ENCODE measurements around the gene CBFA2T2. TPM values are rescaled to one million over a fixed set of nuclear protein-coding genes. Genes with fewer than 3 reads are reported as not detected.
"Not testable (repeated sequence)": the region's sequence is repeated elsewhere in the genome, so short reads cannot be mapped to it uniquely, and the experiment has no call there.

Gene CBFA2T2
- total RNA-seq, 2 donors from 2014 or later = 10.6 to 12.5 TPM

DNA sequence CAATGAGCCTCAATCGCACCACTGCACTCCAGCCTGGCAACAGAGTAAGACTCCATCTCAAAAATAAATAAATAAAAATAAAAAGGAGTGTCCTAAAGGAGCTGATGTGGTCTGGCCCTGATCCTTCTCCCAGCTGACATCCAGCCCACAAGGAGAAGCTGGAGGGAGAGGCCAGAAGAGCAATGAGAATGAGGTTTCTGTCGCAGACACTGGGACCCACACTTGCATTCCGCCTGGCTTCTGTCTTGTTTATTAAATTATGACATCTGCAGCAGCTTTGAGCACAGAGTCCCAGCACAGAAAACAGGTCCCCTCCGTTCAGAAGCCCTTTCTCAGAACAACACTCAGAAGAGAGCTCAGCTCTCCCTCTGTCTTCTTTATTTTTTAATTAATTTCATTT lies 206.6 kb downstream of the CBFA2T2 start:
- Histone ChIP-seq H3K27ac (no peak overlapping the region), H3K4me1 (no peaks in the 10 kb centered on the region), H3K27me3 (no peaks in the 10 kb centered on the region), H3K36me3 (replicated peaks in 1 of 2; ENCODE audit: insufficient read depth in 1 of 2, low read depth in 2 of 2) (no peaks in the 10 kb centered on the region), H3K9me3 (no peaks in the 10 kb centered on the region), H3K4me3 (no peak overlapping the region)
- TF ChIP-seq, protein P1, sequence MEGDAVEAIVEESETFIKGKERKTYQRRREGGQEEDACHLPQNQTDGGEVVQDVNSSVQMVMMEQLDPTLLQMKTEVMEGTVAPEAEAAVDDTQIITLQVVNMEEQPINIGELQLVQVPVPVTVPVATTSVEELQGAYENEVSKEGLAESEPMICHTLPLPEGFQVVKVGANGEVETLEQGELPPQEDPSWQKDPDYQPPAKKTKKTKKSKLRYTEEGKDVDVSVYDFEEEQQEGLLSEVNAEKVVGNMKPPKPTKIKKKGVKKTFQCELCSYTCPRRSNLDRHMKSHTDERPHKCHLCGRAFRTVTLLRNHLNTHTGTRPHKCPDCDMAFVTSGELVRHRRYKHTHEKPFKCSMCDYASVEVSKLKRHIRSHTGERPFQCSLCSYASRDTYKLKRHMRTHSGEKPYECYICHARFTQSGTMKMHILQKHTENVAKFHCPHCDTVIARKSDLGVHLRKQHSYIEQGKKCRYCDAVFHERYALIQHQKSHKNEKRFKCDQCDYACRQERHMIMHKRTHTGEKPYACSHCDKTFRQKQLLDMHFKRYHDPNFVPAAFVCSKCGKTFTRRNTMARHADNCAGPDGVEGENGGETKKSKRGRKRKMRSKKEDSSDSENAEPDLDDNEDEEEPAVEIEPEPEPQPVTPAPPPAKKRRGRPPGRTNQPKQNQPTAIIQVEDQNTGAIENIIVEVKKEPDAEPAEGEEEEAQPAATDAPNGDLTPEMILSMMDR (IDR thresholded peaks at IDR 0.05) = no peak
- TF ChIP-seq POLR2A (IDR thresholded peaks at IDR 0.05) = no peak
- intact Hi-C loops (cut with DNase I) = no loop called here
- 76 to 85% methylated on average over 4 of the region's 4 CpGs for WGBS, 2 donors
- no peak for ATAC-seq
- no peak for DNase-seq

- H3K27me3 ChIP-seq = no peaks in the 10 kb centered on the region
- DNase-seq (peak in 1 of 4 donors; percentile 27), ATAC-seq (peak; percentile 27)
- intact Hi-C loops (cut with DNase I) = no loop called here
- TF ChIP-seq, protein P1 (IDR thresholded peaks at IDR 0.05) = no peak
- TF ChIP-seq POLR2A (IDR thresholded peaks at IDR 0.05) = no peak
- H3K9me3 ChIP-seq = no peaks in the 10 kb centered on the region
- no peaks in the 10 kb centered on the region for H3K4me1 ChIP-seq
- 66 to 84% methylated on average over 8 of the region's 8 CpGs for WGBS, 2 donors
- H3K36me3 ChIP-seq (replicated peaks in 1 of 2; ENCODE audit: insufficient read depth in 1 of 2, low read depth in 2 of 2) = no peaks in the 10 kb centered on the region
- no peak overlapping the region for H3K27ac ChIP-seq
- no peak overlapping the region for H3K4me3 ChIP-seq
Measured at GRCh38 chr20:33697129-33697528, 207.2 kb downstream of the CBFA2T2 start.

DNA sequence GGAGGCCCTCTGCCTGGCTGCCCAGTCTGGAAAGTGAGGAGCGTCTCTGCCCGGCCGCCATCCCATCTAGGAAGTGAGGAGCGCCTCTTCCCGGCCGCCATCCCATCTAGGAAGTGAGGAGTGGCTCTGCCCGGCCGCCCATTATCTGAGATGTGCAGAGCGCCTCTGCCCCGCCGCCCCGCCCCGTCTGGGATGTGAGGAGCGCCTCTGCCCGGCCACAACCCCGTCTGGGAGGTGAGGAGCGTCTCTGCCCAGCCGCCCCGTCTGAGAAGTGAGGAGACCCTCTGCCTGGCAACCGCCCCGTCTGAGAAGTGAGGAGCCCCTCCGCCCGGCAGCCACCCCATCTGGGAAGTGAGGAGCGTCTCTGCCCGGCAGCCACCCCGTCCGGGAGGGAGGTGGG lies 209.1 kb downstream of the CBFA2T2 start:
- intact Hi-C loops (cut with DNase I); DNase-seq; H3K4me3 ChIP-seq; H3K9me3 ChIP-seq; H3K4me1 ChIP-seq; H3K36me3 ChIP-seq (replicated peaks in 1 of 2; ENCODE audit: insufficient read depth in 1 of 2, low read depth in 2 of 2); H3K27ac ChIP-seq; H3K27me3 ChIP-seq; ATAC-seq: not testable (repeated sequence)
- 94 to 100% methylated on average over 9 to 12 of the region's 27 CpGs for WGBS, 2 donors

Other genes starting within 250 kb of the CBFA2T2 start
- gene BPIFB1, start 206.9 kb upstream of the CBFA2T2 start, total RNA-seq = not detected
- 10 to 100 TPM in 1 of 2 donors, 1 to 10 TPM in 1; 8.8 to 27.0 TPM for gene CDK5RAP1, start 88.6 kb upstream of the CBFA2T2 start, total RNA-seq
- 10 to 100 TPM; 19.8 to 22.6 TPM for gene SNTA1, start 46.3 kb upstream of the CBFA2T2 start, total RNA-seq
- under 1 TPM in 1 of 2 donors, not detected in 1; 0.66 TPM for gene C20orf144, start 172.2 kb downstream of the CBFA2T2 start, total RNA-seq
- gene ACTL10, start 176.8 kb downstream of the CBFA2T2 start, total RNA-seq = 1 to 10 TPM; 4.0 to 4.9 TPM
- 10 to 100 TPM; 41.8 to 92.3 TPM for gene NECAB3, start 184.3 kb downstream of the CBFA2T2 start, total RNA-seq
- under 1 TPM in 1 of 2 donors, not detected in 1; 0.66 TPM for gene E2F1, start 196.3 kb downstream of the CBFA2T2 start, total RNA-seq
- 1 to 10 TPM; 3.3 to 5.2 TPM for gene PXMP4, start 230.2 kb downstream of the CBFA2T2 start, total RNA-seq
- gene ZNF341, start 241.9 kb downstream of the CBFA2T2 start, total RNA-seq = under 1 TPM; 0.33 to 0.78 TPM